ENCODE measurements around the gene CASP7. TPM values are rescaled to one million over a fixed set of nuclear protein-coding genes. Genes with fewer than 3 reads are reported as not detected.
"Not testable (repeated sequence)": the region's sequence is repeated elsewhere in the genome, so short reads cannot be mapped to it uniquely, and the experiment has no call there.

Gene CASP7
- total and polyA plus RNA-seq, 4 experiments from 2014 or later, result 16.4 to 23.1 (median 20.5) TPM

DNA sequence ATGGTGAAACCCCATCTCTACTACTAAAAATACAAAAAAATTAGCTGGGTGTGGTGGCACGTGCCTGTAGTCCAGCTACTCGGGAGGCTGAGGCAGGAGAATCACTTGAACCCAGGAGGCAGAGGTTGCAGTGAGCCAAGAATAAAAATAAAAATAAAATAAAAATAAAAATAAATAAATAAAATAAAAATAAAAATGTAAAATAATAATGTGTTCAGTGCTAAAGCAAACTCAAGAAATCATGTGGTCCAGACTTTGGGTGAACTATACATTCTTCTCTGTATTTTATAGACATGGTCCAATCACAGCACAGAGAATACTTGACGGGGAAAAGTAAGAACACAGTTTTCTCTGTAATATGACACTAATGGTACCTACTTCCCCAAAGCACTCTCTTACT is 27.3 kb upstream of the CASP7 start:
- H3K27me3 ChIP-seq (ENCODE audit: insufficient read depth, low read length); H3K36me3 ChIP-seq (ENCODE audit: insufficient read depth, low read length); H3K4me3 ChIP-seq (ENCODE audit: low read length in 2 of 2); H3K4me3 Mint-ChIP-seq; H3K36me3 Mint-ChIP-seq; intact Hi-C loops (cut with micrococcal nuclease); H3K4me1 Mint-ChIP-seq; POLR2A ChIA-PET (ENCODE audit: partially characterized antibody); CTCF ChIA-PET (ENCODE audit: partially characterized antibody); H3K4me1 ChIP-seq (ENCODE audit: insufficient read depth, low read length); DNase-seq; H3K9me3 Mint-ChIP-seq; H3K27ac Mint-ChIP-seq; H3K9me3 ChIP-seq (ENCODE audit: control insufficient read depth in 1 of 2, low read length in 2 of 2); H3K27ac ChIP-seq (ENCODE audit: low read depth, low read length): not testable (repeated sequence)
- H3K27me3 Mint-ChIP-seq, result peaks cover 9 to 12% of the 10 kb centered on the region in 2 donors

DNA sequence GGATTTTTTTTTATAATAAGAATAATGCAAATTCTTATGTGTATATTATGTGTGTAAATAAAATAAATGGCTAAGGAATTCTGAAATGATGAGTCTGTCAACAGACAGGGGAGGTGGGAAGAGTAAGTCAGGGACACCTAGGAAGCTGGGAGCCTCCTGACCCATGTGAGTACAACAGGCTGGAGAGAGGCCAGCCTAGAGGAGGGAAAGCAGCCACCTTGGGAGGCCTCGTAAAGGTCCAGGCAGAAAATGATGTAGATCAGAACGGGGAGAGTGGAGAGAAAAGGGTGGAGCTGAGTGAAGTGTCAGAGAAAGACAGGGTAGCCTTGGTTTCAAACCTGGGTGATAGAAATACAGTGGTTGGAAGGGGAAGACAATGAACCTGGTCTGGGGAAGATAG is 22.8 kb upstream of the CASP7 start:
- intact Hi-C loops (cut with micrococcal nuclease), result no loop called here
- no peaks in the 10 kb centered on the region for H3K4me1 Mint-ChIP-seq
- no peaks in the 10 kb centered on the region for H3K36me3 ChIP-seq (ENCODE audit: insufficient read depth, low read length)
- no peak overlapping the region for H3K27ac Mint-ChIP-seq
- DNase-seq, result no peak
- no peak overlapping the region for H3K4me3 ChIP-seq (ENCODE audit: low read length in 2 of 2)
- no peaks in the 10 kb centered on the region for H3K9me3 ChIP-seq (ENCODE audit: control insufficient read depth in 1 of 2, low read length in 2 of 2)
- H3K27me3 ChIP-seq (ENCODE audit: insufficient read depth, low read length), result no peaks in the 10 kb centered on the region
- no peak overlapping the region for H3K27ac ChIP-seq (ENCODE audit: low read depth, low read length)
- H3K4me3 Mint-ChIP-seq, result no peak overlapping the region
- H3K36me3 Mint-ChIP-seq, result no peaks in the 10 kb centered on the region
- POLR2A ChIA-PET (ENCODE audit: partially characterized antibody), result no interaction called here
- CTCF ChIA-PET (ENCODE audit: partially characterized antibody), result no interaction called here
- peaks cover 0 to 1% (median 0%) of the 10 kb centered on the region in 8 donors for H3K9me3 Mint-ChIP-seq
- peaks cover 6 to 7% of the 10 kb centered on the region in 2 donors for H3K27me3 Mint-ChIP-seq
- no peaks in the 10 kb centered on the region for H3K4me1 ChIP-seq (ENCODE audit: insufficient read depth, low read length)

GRCh38 chr10:113657544-113657943 is 22.2 kb upstream of the CASP7 start:
- no peaks in the 10 kb centered on the region for H3K4me1 Mint-ChIP-seq
- H3K27ac Mint-ChIP-seq, result no peak overlapping the region
- Histone ChIP-seq H3K27me3 (ENCODE audit: insufficient read depth, low read length) (no peaks in the 10 kb centered on the region), H3K27ac (ENCODE audit: low read depth, low read length) (no peak overlapping the region), H3K36me3 (ENCODE audit: insufficient read depth, low read length) (no peaks in the 10 kb centered on the region), H3K4me3 (ENCODE audit: low read length in 2 of 2) (no peak overlapping the region), H3K4me1 (ENCODE audit: insufficient read depth, low read length) (no peaks in the 10 kb centered on the region), H3K9me3 (ENCODE audit: control insufficient read depth in 1 of 2, low read length in 2 of 2) (no peaks in the 10 kb centered on the region)
- CTCF ChIA-PET (ENCODE audit: partially characterized antibody), result no interaction called here
- intact Hi-C loops (cut with micrococcal nuclease), result no loop called here
- H3K4me3 Mint-ChIP-seq, result no peak overlapping the region
- H3K36me3 Mint-ChIP-seq, result no peaks in the 10 kb centered on the region
- peaks cover 0 to 1% (median 0%) of the 10 kb centered on the region in 8 donors for H3K9me3 Mint-ChIP-seq
- POLR2A ChIA-PET (ENCODE audit: partially characterized antibody), result no interaction called here
- DNase-seq, result no peak
- H3K27me3 Mint-ChIP-seq, result peaks cover 5 to 7% of the 10 kb centered on the region in 2 donors

- H3K36me3 ChIP-seq (ENCODE audit: insufficient read depth, low read length), result no peaks in the 10 kb centered on the region
- no peaks in the 10 kb centered on the region for H3K4me1 Mint-ChIP-seq
- CTCF ChIA-PET (ENCODE audit: partially characterized antibody), result no interaction called here
- intact Hi-C loops (cut with micrococcal nuclease), result no loop called here
- H3K9me3 Mint-ChIP-seq, result peaks cover 0 to 2% (median 0%) of the 10 kb centered on the region in 8 donors
- no peak overlapping the region for H3K4me3 ChIP-seq (ENCODE audit: low read length in 2 of 2)
- H3K4me1 ChIP-seq (ENCODE audit: insufficient read depth, low read length), result no peaks in the 10 kb centered on the region
- no peak for DNase-seq
- POLR2A ChIA-PET (ENCODE audit: partially characterized antibody), result no interaction called here
- H3K27me3 Mint-ChIP-seq, result peaks cover 2 to 4% of the 10 kb centered on the region in 2 donors
- no peaks in the 10 kb centered on the region for H3K9me3 ChIP-seq (ENCODE audit: control insufficient read depth in 1 of 2, low read length in 2 of 2)
- no peak overlapping the region for H3K27ac ChIP-seq (ENCODE audit: low read depth, low read length)
- no peaks in the 10 kb centered on the region for H3K36me3 Mint-ChIP-seq
- H3K4me3 Mint-ChIP-seq, result no peak overlapping the region
- no peaks in the 10 kb centered on the region for H3K27me3 ChIP-seq (ENCODE audit: insufficient read depth, low read length)
- H3K27ac Mint-ChIP-seq, result no peak overlapping the region
Measured at GRCh38 chr10:113661332-113661731, 18.4 kb upstream of the CASP7 start.

DNA sequence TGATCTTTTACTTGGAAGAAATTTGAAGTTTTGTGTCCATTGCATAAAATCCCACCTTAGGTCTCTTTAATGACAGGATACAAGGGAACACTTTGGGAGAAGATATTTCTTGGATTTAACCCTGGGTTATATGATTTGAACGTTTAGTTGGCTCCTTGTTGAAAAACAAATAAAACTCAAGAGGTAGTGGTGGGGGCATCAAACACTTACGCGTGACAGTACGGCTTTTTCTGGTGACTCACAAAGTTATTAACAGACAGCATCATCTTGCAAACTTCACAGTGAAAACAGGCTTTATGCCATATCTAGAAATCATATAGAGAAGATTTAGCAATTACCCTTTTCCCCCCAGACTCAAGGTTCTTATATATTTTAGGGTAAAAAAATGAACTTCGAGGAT is 16.6 kb upstream of the CASP7 start:
- Histone ChIP-seq H3K36me3 (ENCODE audit: insufficient read depth, low read length) (no peaks in the 10 kb centered on the region), H3K4me1 (ENCODE audit: insufficient read depth, low read length) (no peaks in the 10 kb centered on the region), H3K4me3 (ENCODE audit: low read length in 2 of 2) (no peak overlapping the region), H3K27me3 (ENCODE audit: insufficient read depth, low read length) (no peaks in the 10 kb centered on the region), H3K9me3 (ENCODE audit: control insufficient read depth in 1 of 2, low read length in 2 of 2) (no peaks in the 10 kb centered on the region), H3K27ac (ENCODE audit: low read depth, low read length) (no peak overlapping the region)
- CTCF ChIA-PET (ENCODE audit: partially characterized antibody), result no interaction called here
- Mint-ChIP-seq H3K27ac (no peak overlapping the region), H3K4me1 (no peaks in the 10 kb centered on the region), H3K9me3 (peaks cover 0 to 2% (median 0%) of the 10 kb centered on the region in 8 donors), H3K4me3 (no peak overlapping the region), H3K36me3 (no peaks in the 10 kb centered on the region), H3K27me3 (peaks cover 2 to 7% of the 10 kb centered on the region in 2 donors)
- intact Hi-C loops (cut with micrococcal nuclease), result no loop called here
- POLR2A ChIA-PET (ENCODE audit: partially characterized antibody), result no interaction called here
- no peak for DNase-seq

DNA sequence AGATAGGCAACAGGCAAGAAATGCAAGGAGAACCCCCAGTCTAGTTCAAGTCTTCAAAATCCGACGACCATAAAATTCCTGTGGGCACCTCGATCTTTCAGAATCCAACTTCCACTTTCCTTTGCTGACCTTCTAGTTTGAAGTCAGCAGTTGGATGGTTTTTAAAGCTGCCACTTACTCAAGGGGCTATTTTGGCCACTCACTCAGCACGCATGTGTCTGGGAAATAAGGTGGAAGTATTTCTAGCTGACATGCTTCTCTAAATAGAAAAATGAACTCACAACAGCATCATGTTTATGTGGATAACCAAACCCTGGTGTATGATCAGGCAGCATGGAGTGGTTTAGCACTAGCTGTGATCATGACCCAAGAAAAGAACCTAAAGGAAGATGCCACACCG is 15.8 kb upstream of the CASP7 start, which contains the start of gene NRAP:
Gene NRAP, minus strand, starts transcription at position 134 of the 400 bp plus-strand sequence. CDS start 159 bp downstream, outside the sequence.
- intact Hi-C loops (cut with micrococcal nuclease), result no loop called here
- Mint-ChIP-seq H3K36me3 (no peaks in the 10 kb centered on the region), H3K4me1 (no peaks in the 10 kb centered on the region), H3K27ac (no peak within 1 kb of the TSS), H3K27me3 (peaks cover 3 to 9% of the 10 kb centered on the region in 2 donors), H3K9me3 (peaks cover 0 to 2% (median 0%) of the 10 kb centered on the region in 8 donors), H3K4me3 (no peak within 1 kb of the TSS)
- Histone ChIP-seq H3K36me3 (ENCODE audit: insufficient read depth, low read length) (no peaks in the 10 kb centered on the region), H3K27me3 (ENCODE audit: insufficient read depth, low read length) (no peaks in the 10 kb centered on the region), H3K4me1 (ENCODE audit: insufficient read depth, low read length) (no peaks in the 10 kb centered on the region), H3K9me3 (ENCODE audit: control insufficient read depth in 1 of 2, low read length in 2 of 2) (no peaks in the 10 kb centered on the region), H3K4me3 (ENCODE audit: low read length in 2 of 2) (no peak within 1 kb of the TSS), H3K27ac (ENCODE audit: low read depth, low read length) (no peak within 1 kb of the TSS)
- DNase-seq, result no peak
- POLR2A ChIA-PET (ENCODE audit: partially characterized antibody), result no interaction called here
- CTCF ChIA-PET (ENCODE audit: partially characterized antibody), result no interaction called here

- DNase-seq, result no peak
- Mint-ChIP-seq H3K36me3 (no peaks in the 10 kb centered on the region), H3K4me1 (no peaks in the 10 kb centered on the region), H3K27me3 (peaks cover 8 to 11% of the 10 kb centered on the region in 2 donors), H3K4me3 (no peak overlapping the region), H3K9me3 (peaks cover 0 to 9% (median 5%) of the 10 kb centered on the region in 8 donors), H3K27ac (no peak overlapping the region)
- ChIA-PET POLR2A (ENCODE audit: partially characterized antibody) (no interaction called here), CTCF (ENCODE audit: partially characterized antibody) (no interaction called here)
- Histone ChIP-seq H3K27me3 (ENCODE audit: insufficient read depth, low read length) (no peaks in the 10 kb centered on the region), H3K4me1 (ENCODE audit: insufficient read depth, low read length) (no peaks in the 10 kb centered on the region), H3K27ac (ENCODE audit: low read depth, low read length) (no peak overlapping the region), H3K4me3 (ENCODE audit: low read length in 2 of 2) (no peak overlapping the region), H3K9me3 (ENCODE audit: control insufficient read depth in 1 of 2, low read length in 2 of 2) (no peaks in the 10 kb centered on the region), H3K36me3 (ENCODE audit: insufficient read depth, low read length) (no peaks in the 10 kb centered on the region)
- intact Hi-C loops (cut with micrococcal nuclease), result no loop called here
Measured at GRCh38 chr10:113665352-113665751, 14.4 kb upstream of the CASP7 start.

DNA sequence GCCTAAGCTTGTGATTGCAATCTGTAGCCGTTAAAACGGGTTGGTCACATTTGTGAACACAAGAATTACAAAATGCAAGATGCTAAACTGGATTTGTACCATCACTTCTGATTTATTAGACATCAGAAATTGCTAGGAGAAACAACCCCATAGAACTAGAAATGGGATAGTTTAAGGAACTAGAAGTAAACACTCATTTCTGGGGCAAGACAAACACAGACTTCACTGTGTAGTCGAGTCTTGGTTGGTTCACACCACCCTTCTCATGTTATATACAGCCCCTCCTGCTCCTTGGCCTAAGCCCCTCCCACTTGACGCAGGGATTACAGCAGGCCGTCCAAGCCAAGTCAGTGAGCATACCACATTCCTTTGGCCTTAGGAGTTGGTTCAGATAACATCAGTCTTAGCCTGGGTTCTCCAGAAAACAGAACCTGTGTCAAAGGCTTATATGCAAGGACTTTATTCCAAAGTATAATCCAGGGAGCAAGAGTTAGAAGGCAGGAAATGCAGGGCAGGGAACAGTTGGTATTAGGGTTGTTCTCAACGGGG is 13.8 kb upstream of the CASP7 start:
- Mint-ChIP-seq H3K4me3 (no peak overlapping the region), H3K9me3 (peaks cover 0 to 14% (median 10%) of the 10 kb centered on the region in 8 donors), H3K36me3 (no peaks in the 10 kb centered on the region), H3K4me1 (no peaks in the 10 kb centered on the region), H3K27ac (no peak overlapping the region), H3K27me3 (peaks cover 8 to 11% of the 10 kb centered on the region in 2 donors)
- Histone ChIP-seq H3K27me3 (ENCODE audit: insufficient read depth, low read length) (no peaks in the 10 kb centered on the region), H3K4me3 (ENCODE audit: low read length in 2 of 2) (no peak overlapping the region), H3K9me3 (ENCODE audit: control insufficient read depth in 1 of 2, low read length in 2 of 2) (no peaks in the 10 kb centered on the region), H3K4me1 (ENCODE audit: insufficient read depth, low read length) (no peaks in the 10 kb centered on the region), H3K36me3 (ENCODE audit: insufficient read depth, low read length) (no peaks in the 10 kb centered on the region), H3K27ac (ENCODE audit: low read depth, low read length) (no peak overlapping the region)
- CTCF ChIA-PET (ENCODE audit: partially characterized antibody), result no interaction called here
- intact Hi-C loops (cut with micrococcal nuclease), result no loop called here
- no peak for DNase-seq
- POLR2A ChIA-PET (ENCODE audit: partially characterized antibody), result no interaction called here

Measured in CD4-positive, alpha-beta memory T cell (primary cell).